ENCODE data around the gene ABCG4.

ABCG4 gene

DNA sequence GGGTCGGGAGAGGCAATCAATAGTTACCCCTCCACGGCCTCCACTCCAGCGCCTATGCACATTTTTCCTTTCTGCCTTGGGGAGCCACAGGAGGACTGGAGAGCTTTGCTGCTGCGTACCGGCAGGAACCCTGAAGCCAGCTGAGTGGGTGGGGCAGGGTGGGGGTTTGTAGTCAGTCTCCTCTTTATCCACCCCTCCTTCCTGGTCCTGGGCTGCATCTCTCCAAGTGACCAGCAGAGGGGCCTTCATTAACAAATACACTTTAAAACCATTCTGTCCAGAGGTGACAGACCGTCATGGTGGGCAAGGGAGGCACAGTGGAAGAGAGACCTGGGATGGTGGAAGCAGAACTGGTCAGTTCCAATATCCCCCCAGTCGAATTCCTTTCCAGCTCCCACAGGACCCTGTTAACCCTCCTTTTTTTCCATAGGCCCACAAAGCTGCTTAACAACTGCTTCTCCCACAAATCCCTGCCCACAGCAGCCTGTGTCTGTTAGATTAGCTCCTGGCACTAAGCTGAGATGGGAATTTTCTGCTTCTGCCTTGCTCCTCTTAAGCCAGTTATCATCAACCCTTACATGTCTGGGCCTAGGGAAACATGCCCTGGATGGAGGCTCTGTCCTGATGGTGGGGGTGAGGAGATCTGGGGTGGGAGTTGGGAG lies 3.9 kb upstream of the ABCG4 start:
- DNase-seq (ENCODE audit: low read depth), result peak; percentile 84
- no peak overlapping the region for H3K4me3 ChIP-seq (ENCODE audit: low read depth, low read length)
- TF ChIP-seq, protein P1, sequence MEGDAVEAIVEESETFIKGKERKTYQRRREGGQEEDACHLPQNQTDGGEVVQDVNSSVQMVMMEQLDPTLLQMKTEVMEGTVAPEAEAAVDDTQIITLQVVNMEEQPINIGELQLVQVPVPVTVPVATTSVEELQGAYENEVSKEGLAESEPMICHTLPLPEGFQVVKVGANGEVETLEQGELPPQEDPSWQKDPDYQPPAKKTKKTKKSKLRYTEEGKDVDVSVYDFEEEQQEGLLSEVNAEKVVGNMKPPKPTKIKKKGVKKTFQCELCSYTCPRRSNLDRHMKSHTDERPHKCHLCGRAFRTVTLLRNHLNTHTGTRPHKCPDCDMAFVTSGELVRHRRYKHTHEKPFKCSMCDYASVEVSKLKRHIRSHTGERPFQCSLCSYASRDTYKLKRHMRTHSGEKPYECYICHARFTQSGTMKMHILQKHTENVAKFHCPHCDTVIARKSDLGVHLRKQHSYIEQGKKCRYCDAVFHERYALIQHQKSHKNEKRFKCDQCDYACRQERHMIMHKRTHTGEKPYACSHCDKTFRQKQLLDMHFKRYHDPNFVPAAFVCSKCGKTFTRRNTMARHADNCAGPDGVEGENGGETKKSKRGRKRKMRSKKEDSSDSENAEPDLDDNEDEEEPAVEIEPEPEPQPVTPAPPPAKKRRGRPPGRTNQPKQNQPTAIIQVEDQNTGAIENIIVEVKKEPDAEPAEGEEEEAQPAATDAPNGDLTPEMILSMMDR (conservative IDR thresholded peaks at IDR 0.05; ENCODE audit: low read depth, low read length), result peak; percentile 78

DNA sequence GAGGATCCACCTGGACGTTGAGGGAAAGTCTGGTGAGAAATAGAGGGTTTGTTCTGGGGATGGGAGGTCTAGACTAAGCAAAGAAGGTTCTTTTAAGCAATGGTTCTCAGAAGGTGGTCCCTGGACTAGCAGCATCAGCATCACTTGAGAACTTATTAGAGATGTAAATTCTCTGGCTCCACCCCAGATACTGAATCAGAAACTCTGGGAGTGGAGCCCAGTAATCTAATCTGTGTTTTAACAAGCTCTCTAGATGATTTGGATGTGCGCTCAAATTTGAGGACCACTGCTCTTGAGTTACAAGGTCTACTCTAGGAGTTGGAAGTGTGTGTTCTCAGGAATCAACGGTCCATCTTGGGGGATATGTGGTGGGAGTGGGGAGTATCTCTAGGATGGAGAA lies 3.3 kb upstream of the ABCG4 start:
- TF ChIP-seq, protein P1 (conservative IDR thresholded peaks at IDR 0.05; ENCODE audit: low read depth, low read length), result no peak
- no peak for DNase-seq (ENCODE audit: low read depth)
- no peak overlapping the region for H3K4me3 ChIP-seq (ENCODE audit: low read depth, low read length)

DNA sequence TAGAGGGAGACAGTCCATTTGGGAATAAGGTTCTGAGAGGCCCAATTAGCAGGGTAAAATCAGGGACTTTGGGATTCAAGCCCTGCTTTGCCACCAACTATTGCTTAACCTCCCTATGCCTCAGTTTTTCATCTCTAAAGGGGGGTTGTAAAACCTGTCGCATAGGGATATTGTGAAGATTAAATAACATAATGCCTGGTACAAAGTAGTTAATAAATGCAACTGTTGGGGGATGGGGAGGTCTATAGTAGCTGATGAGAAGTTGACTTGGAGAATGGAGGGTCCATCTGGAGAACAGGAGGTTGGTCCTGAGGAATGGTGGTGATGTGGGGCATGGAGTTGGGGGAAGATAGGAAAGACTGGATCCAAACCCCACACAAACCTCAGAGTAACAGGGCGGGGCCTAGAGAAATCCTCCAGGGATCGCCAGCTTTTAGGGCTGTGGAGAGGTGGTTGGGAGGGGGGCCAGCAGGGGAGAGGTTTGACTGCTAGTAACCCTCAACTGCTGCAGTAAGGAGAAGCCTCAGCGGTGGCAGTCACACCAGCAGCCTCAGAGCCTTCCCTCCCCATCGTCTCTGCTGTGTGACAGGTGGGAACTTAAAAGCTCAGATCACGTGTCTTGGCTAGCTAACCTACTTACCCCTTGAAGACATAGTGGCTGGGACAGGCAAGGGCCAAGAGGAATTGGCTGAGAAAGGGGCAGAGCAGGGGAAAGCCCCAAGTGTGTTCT lies 1.1 kb upstream of the ABCG4 start:
- no peak for DNase-seq (ENCODE audit: low read depth)
- TF ChIP-seq, protein P1 (conservative IDR thresholded peaks at IDR 0.05; ENCODE audit: low read depth, low read length), result no peak
- no peak overlapping the region for H3K4me3 ChIP-seq (ENCODE audit: low read depth, low read length)

DNA sequence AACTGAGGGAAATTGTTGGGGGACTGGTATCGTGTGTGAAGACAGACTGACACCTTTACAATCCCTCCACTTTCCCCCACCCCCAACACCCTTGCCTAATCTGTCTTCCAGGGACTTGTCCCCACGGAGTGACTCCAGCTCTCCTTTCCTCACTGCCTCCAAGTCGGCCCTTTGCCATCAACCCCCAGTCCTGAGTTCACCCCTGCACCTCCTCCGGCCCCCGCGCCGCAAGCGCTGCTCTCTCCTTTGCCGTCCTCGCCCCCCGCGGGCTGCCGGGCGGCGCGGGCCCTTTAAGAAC lies 183 bp upstream of the ABCG4 start:
- TF ChIP-seq, protein P1 (conservative IDR thresholded peaks at IDR 0.05; ENCODE audit: low read depth, low read length), result no peak
- DNase-seq (ENCODE audit: low read depth), result no peak
- H3K4me3 ChIP-seq (ENCODE audit: low read depth, low read length), result peak overlapping the region; percentile 63

DNA sequence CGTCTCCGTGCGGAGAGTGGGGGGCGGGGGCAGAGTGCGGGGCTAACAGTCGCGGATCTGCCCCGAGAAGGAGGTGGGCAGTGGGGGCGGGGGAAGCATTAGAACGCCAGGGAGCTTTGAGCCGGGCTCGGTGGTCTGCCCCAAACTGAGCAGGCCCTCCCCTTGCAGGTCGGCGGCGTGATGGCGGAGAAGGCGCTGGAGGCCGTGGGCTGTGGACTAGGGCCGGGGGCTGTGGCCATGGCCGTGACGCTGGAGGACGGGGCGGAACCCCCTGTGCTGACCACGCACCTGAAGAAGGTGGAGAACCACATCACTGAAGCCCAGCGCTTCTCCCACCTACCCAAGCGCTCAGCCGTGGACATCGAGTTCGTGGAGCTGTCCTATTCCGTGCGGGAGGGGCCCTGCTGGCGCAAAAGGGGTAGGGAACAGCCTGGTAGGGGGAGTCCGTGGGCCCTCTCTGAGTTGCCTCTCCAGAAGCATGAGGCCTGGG lies 979 bp downstream of the ABCG4 start:
- TF ChIP-seq, protein P1 (conservative IDR thresholded peaks at IDR 0.05; ENCODE audit: low read depth, low read length), result no peak
- DNase-seq (ENCODE audit: low read depth), result no peak
- peak overlapping the region; percentile 63 for H3K4me3 ChIP-seq (ENCODE audit: low read depth, low read length)

DNA sequence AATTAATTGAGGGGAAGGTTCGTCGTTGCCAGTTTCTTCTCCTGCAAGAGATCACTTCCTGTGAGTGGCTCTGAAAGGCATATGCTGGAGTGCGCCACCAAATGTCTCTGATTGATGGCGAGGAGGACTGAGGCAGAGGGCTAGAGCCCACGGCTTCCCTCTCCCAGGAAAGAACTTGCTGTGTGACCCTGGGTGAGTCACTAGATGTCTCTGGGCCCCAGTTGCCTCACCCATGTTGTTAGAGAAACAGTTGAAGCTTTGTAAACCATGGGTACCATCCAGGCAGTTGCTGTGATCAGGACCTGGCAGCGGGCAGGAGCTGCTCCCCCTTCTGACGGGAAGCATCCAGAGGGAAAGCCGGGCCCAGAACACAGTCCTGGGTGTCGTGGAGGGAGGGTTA lies 3.2 kb downstream of the ABCG4 start:
- DNase-seq (ENCODE audit: low read depth), result no peak
- TF ChIP-seq, protein P1 (conservative IDR thresholded peaks at IDR 0.05; ENCODE audit: low read depth, low read length), result no peak
- H3K4me3 ChIP-seq (ENCODE audit: low read depth, low read length), result no peak overlapping the region

DNA sequence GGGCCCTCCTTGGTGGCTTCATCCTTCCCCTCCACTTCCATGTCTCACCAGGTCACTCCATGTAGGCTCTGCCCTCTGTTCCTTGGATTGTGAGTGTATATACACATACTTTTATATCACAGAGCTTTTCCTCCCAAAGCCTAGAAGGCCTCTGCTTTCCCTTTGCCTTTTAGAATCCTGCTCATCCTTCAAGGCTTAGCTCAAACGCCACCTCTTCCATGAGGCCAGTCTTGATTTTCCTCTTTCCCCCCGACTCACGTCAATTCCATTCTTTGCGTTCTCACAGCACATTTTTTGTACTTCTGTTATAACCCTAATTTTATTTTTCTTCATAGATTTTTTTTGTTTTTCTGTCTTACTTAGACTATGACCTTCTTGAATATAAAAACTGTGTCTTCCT lies 3.8 kb downstream of the ABCG4 start:
- H3K4me3 ChIP-seq (ENCODE audit: low read depth, low read length), result no peak overlapping the region
- TF ChIP-seq, protein P1 (conservative IDR thresholded peaks at IDR 0.05; ENCODE audit: low read depth, low read length), result no peak
- DNase-seq (ENCODE audit: low read depth), result no peak

Measured in choroid plexus epithelial cell (primary cell).